NCI-H2196 (cell line): ENCODE data around the gene GLCCI1.
"Not testable (repeated sequence)": the region's sequence is repeated elsewhere in the genome, so short reads cannot be mapped to it uniquely, and the experiment has no call there.

ENCODE experiments used
- DNase-seq: peaks from one replicate; lab custom pipeline; 2025; ENCODE audit not compliant: unreplicated experiment; lab: John Stamatoyannopoulos, UW

The GLCCI1 gene

GRCh38 chr7:7988706-7989105 lies 20.1 kb downstream of the GLCCI1 start:
- no peak for DNase-seq

- no peak for DNase-seq
These were observed 20.5 kb downstream of the GLCCI1 start for GRCh38 chr7:7989133-7989532.

- no peak for DNase-seq
These were observed 21.2 kb downstream of the GLCCI1 start for GRCh38 chr7:7989616-7990440.

GRCh38 chr7:7990441-7990761 lies 21.8 kb downstream of the GLCCI1 start:
- DNase-seq, result no peak

GRCh38 chr7:7992506-7992905 lies 23.9 kb downstream of the GLCCI1 start:
- peak; percentile 30 for DNase-seq

- DNase-seq, result not testable (repeated sequence)
These were observed 26.8 kb downstream of the GLCCI1 start for GRCh38 chr7:7995348-7995747.

DNA sequence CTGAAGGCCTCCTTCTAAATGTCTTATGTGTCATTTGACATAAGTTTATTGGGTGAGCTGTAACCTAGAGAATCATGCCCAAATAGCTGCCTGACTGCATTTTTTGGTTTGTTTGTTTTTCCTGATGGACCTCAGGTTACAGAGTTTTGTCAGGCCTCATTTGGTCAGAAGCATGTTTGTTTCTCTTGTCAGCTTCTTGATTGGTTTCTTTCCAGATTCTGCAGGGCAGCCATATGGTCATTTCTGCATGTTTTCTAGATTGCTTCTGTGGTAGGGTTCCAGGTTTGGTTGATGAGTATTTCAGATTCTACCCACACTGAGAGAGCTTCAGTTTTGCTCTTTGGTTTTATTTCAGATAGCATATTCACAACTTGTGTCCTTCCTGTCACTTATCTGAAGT lies 28.0 kb downstream of the GLCCI1 start:
- peak; percentile 72 for DNase-seq

DNA sequence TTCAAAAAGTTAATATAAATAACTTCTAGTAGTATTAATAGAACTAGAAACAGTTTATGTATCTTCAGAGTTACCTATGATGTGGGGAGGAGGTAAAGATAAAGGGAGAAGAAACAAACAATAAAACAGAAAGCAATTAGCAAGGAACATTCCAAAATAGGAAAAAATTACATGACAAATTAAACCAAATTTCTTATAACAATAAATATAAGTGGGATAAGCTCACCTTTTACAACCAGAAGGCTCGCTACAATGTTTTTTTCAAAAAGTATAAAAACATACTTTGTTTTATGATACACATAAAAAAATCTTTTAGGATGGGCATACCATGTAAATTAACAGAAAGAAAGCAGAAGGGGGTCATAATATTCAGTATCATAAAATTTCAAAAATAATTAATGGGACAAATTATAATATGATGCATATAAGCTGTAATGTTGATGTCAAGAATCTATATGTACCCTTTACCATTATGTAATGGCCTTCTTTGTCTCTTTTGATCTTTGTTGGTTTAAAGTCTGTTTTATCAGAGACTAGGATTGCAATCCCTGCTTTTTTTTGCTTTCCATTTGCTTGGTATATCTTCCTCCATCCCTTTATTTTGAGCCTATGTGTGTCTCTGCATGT lies 31.8 kb downstream of the GLCCI1 start:
- no peak for DNase-seq

- no peak for DNase-seq
These were observed 34.5 kb downstream of the GLCCI1 start for GRCh38 chr7:8003077-8003476.

DNA sequence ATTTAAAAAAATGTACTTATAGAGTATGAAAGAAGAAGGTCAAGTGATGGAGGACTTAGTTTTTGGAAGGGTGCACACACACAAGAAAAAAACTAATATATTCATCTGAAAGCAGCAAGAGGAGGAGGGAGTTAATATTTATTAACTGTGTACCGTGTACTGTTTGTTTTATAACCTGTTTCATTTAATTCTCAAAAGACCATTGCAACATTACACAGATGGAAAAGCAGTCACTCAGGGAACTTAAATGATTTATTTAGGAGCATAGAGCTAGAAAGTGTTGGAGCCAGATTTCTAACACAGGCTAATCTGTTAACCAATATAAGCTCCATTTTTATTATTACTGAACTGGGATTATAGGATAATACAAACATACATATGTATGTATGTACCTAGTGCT lies 36.7 kb downstream of the GLCCI1 start:
- DNase-seq, result no peak

GRCh38 chr7:8014399-8014798 lies 45.8 kb downstream of the GLCCI1 start:
- DNase-seq, result no peak

DNA sequence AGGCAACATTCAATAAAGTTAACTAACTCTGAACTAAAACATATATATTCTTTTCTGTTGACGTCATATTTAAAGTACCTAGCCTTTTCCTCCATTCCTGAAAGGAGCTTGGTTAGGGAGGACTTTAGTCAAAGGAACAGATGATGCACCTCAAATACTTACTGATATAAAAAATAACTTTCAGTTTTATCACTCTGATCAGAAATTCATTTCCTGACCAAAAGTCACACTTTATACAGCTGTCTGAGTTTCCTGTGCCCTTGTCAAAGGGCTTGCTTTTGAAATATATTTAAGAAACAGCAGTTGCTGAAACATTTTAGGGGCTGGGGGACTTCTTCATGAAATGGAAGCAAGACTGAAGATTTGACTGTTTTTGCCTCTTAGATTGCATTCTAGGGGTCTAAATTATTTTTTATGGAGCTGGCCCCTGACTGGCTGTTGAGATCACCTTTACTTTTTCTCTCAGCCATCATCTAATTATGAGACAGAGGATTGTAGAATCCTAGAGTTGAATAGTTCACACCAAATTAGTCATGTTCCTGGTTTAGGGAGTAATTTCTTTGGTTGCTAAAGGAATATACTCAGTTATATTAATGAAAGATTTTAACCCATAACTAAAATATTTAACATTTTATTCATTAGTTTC lies 46.6 kb downstream of the GLCCI1 start:
- DNase-seq, result no peak

- DNase-seq, result no peak
These were observed 47.1 kb downstream of the GLCCI1 start for GRCh38 chr7:8015746-8016120.

GRCh38 chr7:8017423-8017822 lies 48.8 kb downstream of the GLCCI1 start:
- no peak for DNase-seq

DNA sequence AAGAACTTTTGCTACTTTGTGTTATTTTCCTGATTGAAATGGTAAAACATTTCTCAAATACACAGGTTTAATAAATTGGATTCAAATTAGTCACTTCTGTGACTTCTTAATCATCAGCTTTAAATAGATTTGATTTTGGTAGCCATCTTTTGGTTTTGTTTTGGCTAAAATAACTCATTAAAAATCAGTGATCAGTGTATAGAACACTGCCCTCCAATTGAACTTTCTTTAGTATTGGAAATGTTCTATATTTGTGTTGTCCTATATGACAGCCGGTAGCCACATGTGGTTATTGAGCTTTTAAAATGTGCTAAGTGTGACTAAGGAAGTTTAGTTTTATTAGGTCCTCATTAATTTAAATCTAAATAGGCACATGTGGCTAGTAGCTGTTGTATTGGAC lies 50.4 kb downstream of the GLCCI1 start:
- DNase-seq, result no peak

DNA sequence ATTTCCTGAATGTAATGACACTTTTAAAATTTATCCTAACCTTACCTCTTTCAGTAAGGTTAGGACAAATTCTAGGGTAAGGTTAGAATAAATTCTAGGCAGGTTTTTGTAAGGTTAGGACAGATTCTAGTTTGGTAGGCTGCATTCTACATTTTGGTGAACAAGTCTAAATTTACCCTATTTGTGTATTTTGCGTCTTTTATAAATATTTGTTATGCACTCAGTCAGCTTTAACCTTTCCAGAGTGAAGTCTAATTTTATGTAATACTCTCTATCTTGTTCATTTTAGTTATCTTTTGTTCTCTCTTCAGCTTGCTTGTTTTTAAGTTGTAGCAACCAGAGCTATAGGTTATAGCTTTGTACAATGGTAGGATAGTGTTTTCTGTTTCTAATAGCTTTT lies 54.0 kb downstream of the GLCCI1 start:
- DNase-seq, result no peak

DNA sequence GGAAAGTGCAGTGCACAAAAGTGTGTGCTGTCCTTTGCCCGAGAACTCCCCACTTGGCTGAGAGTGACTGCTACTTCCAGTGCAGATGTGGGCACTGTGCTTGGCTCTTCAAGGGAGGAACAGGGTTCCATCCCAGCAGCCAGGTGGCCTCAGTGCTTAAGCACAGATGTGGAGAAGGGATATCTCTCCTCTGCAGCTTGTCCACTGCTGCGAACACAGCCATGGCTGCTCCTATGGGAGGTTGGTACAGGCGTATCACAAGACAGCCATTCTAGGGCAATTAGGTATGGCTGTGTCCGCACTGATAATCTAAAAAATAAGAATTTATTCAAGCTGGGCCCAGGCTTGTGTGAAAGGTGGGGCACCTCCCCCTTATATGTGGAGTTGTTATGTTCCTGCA lies 66.6 kb downstream of the GLCCI1 start:
- no peak for DNase-seq

DNA sequence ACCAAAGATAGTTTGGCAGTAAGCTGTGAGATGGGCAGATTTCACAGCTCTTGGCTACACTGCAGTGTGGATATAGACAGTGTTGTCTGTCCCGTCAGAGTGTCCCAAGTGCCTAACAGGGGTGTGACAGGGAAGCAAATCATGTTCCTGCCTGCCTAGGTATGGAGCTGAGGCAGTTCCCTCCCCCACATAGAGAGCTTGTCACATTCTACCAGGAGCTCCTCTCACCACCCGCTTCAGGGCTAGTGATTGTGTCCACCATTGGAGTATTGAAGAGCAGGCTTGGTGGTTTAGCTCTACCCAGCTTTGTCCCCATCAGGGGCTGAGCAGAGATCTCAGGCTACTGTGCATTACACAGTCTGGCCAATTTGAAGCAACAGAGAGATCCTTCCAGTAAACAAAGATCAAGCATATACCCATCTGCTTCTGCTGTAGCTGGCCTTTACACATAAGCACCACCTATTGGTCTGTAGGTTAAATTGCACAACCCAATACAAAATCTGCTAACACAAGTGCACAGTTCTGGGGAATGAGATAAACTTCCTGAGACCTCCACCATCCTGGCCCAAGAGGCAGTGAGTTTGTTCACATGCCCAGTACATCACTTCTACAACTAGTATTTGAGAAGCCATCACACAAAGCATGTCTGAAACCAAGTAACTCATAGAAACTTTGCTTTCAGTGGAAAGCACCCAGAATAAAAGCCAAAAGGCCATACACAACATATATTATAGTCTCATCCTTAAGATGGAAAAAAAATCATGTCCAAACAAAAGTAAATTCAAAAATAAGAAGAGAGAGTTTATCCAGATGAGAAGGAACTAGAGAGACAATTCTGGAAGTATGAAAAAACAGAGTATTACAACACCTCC lies 67.3 kb downstream of the GLCCI1 start:
- no peak for DNase-seq

DNA sequence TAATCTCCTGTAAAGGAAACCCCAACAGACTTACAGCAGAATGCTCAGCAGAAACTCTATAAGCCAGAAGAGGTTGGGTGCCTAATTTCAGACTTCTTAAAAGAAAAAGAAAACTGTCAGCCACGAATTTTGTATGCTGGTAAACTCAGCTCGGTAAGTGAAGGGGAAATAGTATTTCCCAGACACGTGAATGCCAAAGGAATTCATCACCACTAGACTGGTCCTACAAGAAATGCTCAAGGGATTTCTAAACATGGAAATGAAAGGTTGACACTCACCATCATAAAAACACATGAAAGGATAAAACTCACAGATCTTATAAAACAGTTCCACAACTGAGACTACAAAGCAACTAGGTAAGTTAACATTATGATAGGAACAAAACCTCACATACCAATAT lies 68.6 kb downstream of the GLCCI1 start:
- DNase-seq, result no peak

GRCh38 chr7:8040768-8041369 lies 72.3 kb downstream of the GLCCI1 start:
- no peak for DNase-seq
